Keratinocyte (primary cell): ENCODE measurements around the gene KIF3C. TPM values are rescaled to one million over a fixed set of nuclear protein-coding genes. Genes with fewer than 3 reads are reported as not detected.

Experiments
- DNase-seq: peaks from one replicate; pipeline ENCODE4 v3.0.0-alpha.2; 2011; ENCODE audit warnings: low read depth, missing footprints, low spot score
- FAIRE-seq: peaks from 2 replicates; lab custom pipeline; 2011; peaks lifted over from hg19 to GRCh38; lab: Jason Lieb, UNC
- H2AFZ ChIP-seq: 2 replicates; pipeline ENCODE4 v1.6.0; 2012; ENCODE audit warnings: low read length, control low read depth, inconsistent platforms; ENCODE audit not compliant: control insufficient read depth
- H3K27ac ChIP-seq: 2 replicates; pipeline ENCODE4 v1.5.1; 2011; ENCODE audit warnings: low read length; ENCODE audit not compliant: control insufficient read depth, insufficient read depth
- H3K27me3 ChIP-seq: 3 replicates; pipeline ENCODE4 v1.6.0; 2011; ENCODE audit warnings: low read length; ENCODE audit not compliant: control insufficient read depth, insufficient read depth; ENCODE audit errors: extremely low read depth
- H3K36me3 ChIP-seq, 2 experiments: 2 replicates in 1 of 2; 3 replicates in 1 of 2; pipeline ENCODE4 v1.5.1; 2011; ENCODE audit warnings: low read length in 2 of 2, mild to moderate bottlenecking in 1 of 2; ENCODE audit not compliant: control insufficient read depth in 2 of 2, insufficient read depth in 2 of 2; ENCODE audit errors: extremely low read depth in 1 of 2
- H3K4me1 ChIP-seq: 3 replicates; pipeline ENCODE4 v1.5.1; 2011; ENCODE audit warnings: low read length; ENCODE audit not compliant: control insufficient read depth, insufficient read depth; ENCODE audit errors: extremely low read depth
- H3K4me2 ChIP-seq: 3 replicates; pipeline ENCODE4 v1.6.0; 2011; ENCODE audit warnings: low read depth, low read length; ENCODE audit not compliant: control insufficient read depth, insufficient read depth; ENCODE audit errors: extremely low read depth
- H3K4me3 ChIP-seq, 3 experiments: fragments of 200-600 bp in 1 of 3; sonication (generic) in 1 of 3; 2 replicates in 2 of 3; 3 replicates in 1 of 3; pipeline ENCODE4 v1.5.1; 2011 to 2016; ENCODE audit warnings: low read length in 3 of 3, mild to moderate bottlenecking in 3 of 3, control low read depth in 2 of 3, inconsistent platforms in 1 of 3, low read depth in 1 of 3, mixed read lengths in 1 of 3, mixed run types in 1 of 3, moderate library complexity in 1 of 3; ENCODE audit not compliant: control insufficient read depth in 2 of 3, insufficient read depth in 2 of 3; ENCODE audit errors: extremely low read depth in 1 of 3
- H3K79me2 ChIP-seq: 2 replicates; pipeline ENCODE4 v1.6.0; 2012; ENCODE audit warnings: low read length; ENCODE audit not compliant: control insufficient read depth, insufficient read depth
- H3K9ac ChIP-seq: 3 replicates; pipeline ENCODE4 v1.6.0; 2011; ENCODE audit warnings: low read length; ENCODE audit not compliant: control insufficient read depth, insufficient read depth; ENCODE audit errors: extremely low read depth
- H3K9me1 ChIP-seq: 3 replicates; pipeline ENCODE4 v1.6.0; 2011; ENCODE audit warnings: low read length; ENCODE audit not compliant: control insufficient read depth, insufficient read depth; ENCODE audit errors: extremely low read depth
- H3K9me3 ChIP-seq: 2 replicates; pipeline ENCODE4 v1.5.1; 2012; ENCODE audit warnings: low read depth, low read length; ENCODE audit not compliant: control insufficient read depth
- H4K20me1 ChIP-seq: 3 replicates; pipeline ENCODE4 v1.6.0; 2011; ENCODE audit warnings: low read length; ENCODE audit not compliant: control insufficient read depth, insufficient read depth; ENCODE audit errors: extremely low read depth
- EZH2 ChIP-seq: IDR thresholded peaks from one replicate; pipeline ENCODE4 v1.6.1; 2012; ENCODE audit warnings: inconsistent platforms, mild to moderate bottlenecking, low read length, moderate library complexity
- dilution Hi-C: fragments of 300-500 bp; cut with MboI; formaldehyde crosslinking; loops from one replicate; pipeline ENCODE4 v1.7.0; 2020; ENCODE audit warnings: low sequenced_read_pairs; ENCODE audit not compliant: extremely low pct_ligation_motif_present
- polyA plus RNA-seq, 5 experiments: library from polyadenylated mRNA; depleted of rRNA in 3 of 5; stranded (reverse) in 3 of 5; stranded (forward) in 1 of 5; unstranded in 1 of 5; fragments of >200 nt; gene quantifications; 1 replicate in 1 of 5; 2 replicates in 3 of 5; 3 replicates in 1 of 5; pipeline versions ENCODE4 v1.2.1 to v1.2.3, GENCODE V29; 2011 to 2012; ENCODE audit warnings: missing spikeins in 2 of 5, low read depth in 1 of 5, low replicate concordance in 1 of 5
- TF ChIP-seq, protein P1 (sequence below), 3 experiments: IDR thresholded peaks in 1 of 3; conservative IDR thresholded peaks in 1 of 3; optimal IDR thresholded peaks in 1 of 3; 2 replicates in 2 of 3; 3 replicates in 1 of 3; pipeline versions ENCODE3 to v1.5.1; 2011; ENCODE audit warnings: low read length in 3 of 3, mild to moderate bottlenecking in 3 of 3, moderate library complexity in 2 of 3, control low read depth in 1 of 3, inconsistent platforms in 1 of 3; ENCODE audit not compliant: insufficient read depth in 2 of 3; ENCODE audit errors: extremely low read depth in 1 of 3

Gene KIF3C
- polyA plus RNA-seq, 1 donor (not counting 4 experiments of a cell fraction or from before 2014, with no cell fraction given) = 6.5 TPM

DNA sequence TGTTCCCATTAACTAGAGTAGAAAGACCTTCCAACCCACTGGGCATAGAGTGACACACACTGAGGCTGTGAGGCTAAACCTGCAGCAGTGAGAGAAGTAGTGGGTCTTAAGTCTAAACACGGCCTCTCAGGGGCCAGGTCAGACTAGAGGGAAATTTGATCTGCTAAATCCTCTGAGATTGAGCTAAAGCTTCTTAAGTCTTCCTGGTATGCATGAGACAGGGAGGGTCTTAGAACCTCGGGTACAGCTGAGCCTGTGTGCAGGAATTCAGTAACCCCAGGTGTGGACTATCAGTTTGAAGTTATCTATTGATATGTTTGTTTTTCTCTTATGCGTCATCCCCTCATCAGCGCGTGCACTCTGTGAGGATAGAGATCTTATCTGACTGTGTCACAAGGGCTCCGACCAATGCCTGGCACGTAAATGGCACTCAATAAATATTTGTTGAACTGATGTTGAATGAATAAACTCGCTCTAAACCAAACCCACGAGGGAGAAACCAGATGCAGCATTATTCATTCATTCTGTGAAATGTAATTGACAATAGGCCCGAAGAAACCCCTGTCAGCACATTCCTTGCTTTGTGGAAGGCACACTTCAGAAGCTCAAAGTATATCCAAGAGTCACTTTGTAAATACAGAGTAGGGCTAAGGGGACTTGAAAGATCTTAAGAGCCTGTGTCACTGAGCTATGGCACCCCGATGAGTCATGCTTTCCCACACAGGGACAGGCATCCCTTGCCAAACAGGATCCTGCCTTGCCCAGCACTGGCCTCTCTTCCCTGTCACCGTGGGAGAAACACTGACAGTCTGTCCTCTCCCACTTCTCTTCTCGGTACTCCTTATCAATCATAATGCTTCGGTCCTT, 29.9 kb upstream of the KIF3C start:
- TF ChIP-seq, protein P1, sequence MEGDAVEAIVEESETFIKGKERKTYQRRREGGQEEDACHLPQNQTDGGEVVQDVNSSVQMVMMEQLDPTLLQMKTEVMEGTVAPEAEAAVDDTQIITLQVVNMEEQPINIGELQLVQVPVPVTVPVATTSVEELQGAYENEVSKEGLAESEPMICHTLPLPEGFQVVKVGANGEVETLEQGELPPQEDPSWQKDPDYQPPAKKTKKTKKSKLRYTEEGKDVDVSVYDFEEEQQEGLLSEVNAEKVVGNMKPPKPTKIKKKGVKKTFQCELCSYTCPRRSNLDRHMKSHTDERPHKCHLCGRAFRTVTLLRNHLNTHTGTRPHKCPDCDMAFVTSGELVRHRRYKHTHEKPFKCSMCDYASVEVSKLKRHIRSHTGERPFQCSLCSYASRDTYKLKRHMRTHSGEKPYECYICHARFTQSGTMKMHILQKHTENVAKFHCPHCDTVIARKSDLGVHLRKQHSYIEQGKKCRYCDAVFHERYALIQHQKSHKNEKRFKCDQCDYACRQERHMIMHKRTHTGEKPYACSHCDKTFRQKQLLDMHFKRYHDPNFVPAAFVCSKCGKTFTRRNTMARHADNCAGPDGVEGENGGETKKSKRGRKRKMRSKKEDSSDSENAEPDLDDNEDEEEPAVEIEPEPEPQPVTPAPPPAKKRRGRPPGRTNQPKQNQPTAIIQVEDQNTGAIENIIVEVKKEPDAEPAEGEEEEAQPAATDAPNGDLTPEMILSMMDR (optimal IDR thresholded peaks at IDR 0.05 in 1 of 3, IDR thresholded peaks at IDR 0.05 in 1 of 3, conservative IDR thresholded peaks at IDR 0.05 in 1 of 3; ENCODE audit: extremely low read depth in 1 of 3, insufficient read depth in 2 of 3, low read length in 3 of 3) = no peak
- no peak for TF ChIP-seq EZH2
- no peaks in the 10 kb centered on the region for H3K36me3 ChIP-seq
- H3K4me2 ChIP-seq = peak overlapping the region; percentile 52
- peak overlapping the region; percentile 87 for H3K27ac ChIP-seq
- no peaks in the 10 kb centered on the region for H4K20me1 ChIP-seq
- no peak for DNase-seq
- H3K27me3 ChIP-seq = no peaks in the 10 kb centered on the region
- dilution Hi-C loops = no loop called here
- peak overlapping the region in 1 of 3 experiments; percentile 29 for H3K4me3 ChIP-seq
- FAIRE-seq = no peak
- H3K9me1 ChIP-seq = peaks cover 3% of the 10 kb centered on the region
- peaks cover 45% of the 10 kb centered on the region for H3K4me1 ChIP-seq
- H3K9ac ChIP-seq = peak overlapping the region; percentile 59
- H3K9me3 ChIP-seq = no peaks in the 10 kb centered on the region
- H2AFZ ChIP-seq = peak overlapping the region; percentile 54
- no peaks in the 10 kb centered on the region for H3K79me2 ChIP-seq

DNA sequence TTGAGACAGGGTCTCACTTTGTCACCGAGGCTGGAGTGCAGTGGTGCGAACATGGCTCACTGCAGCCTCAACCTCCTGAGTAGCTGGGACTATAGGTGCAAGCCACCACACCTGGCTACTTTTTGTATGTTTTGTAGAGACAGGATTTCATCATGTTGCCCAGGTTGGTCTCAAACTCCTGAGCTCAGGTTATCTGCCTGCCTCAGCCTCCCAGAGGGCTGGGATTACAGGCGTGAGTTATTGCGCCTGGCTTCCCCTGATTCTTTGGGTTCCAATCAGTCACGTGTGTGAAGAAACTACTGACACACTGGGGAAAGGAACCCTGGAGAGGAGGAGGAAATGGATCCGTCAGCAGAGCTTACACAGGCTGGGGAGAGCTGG, 29.3 kb upstream of the KIF3C start:
- no peaks in the 10 kb centered on the region for H3K9me3 ChIP-seq
- peaks cover 3% of the 10 kb centered on the region for H3K9me1 ChIP-seq
- no peak overlapping the region for H3K4me3 ChIP-seq
- dilution Hi-C loops = no loop called here
- no peaks in the 10 kb centered on the region for H3K27me3 ChIP-seq
- H3K4me1 ChIP-seq = peaks cover 44% of the 10 kb centered on the region
- H3K27ac ChIP-seq = peak overlapping the region; percentile 87
- H2AFZ ChIP-seq = peak overlapping the region; percentile 54
- TF ChIP-seq, protein P1 (optimal IDR thresholded peaks at IDR 0.05 in 1 of 3, IDR thresholded peaks at IDR 0.05 in 1 of 3, conservative IDR thresholded peaks at IDR 0.05 in 1 of 3; ENCODE audit: extremely low read depth in 1 of 3, insufficient read depth in 2 of 3, low read length in 3 of 3) = no peak
- no peak for TF ChIP-seq EZH2
- no peak for DNase-seq
- FAIRE-seq = no peak
- peak overlapping the region; percentile 59 for H3K9ac ChIP-seq
- H3K79me2 ChIP-seq = no peaks in the 10 kb centered on the region
- H3K4me2 ChIP-seq = peak overlapping the region; percentile 52
- no peaks in the 10 kb centered on the region for H3K36me3 ChIP-seq
- no peaks in the 10 kb centered on the region for H4K20me1 ChIP-seq
